ENCODE data around the gene TMEM250.

Gene TMEM250

DNA sequence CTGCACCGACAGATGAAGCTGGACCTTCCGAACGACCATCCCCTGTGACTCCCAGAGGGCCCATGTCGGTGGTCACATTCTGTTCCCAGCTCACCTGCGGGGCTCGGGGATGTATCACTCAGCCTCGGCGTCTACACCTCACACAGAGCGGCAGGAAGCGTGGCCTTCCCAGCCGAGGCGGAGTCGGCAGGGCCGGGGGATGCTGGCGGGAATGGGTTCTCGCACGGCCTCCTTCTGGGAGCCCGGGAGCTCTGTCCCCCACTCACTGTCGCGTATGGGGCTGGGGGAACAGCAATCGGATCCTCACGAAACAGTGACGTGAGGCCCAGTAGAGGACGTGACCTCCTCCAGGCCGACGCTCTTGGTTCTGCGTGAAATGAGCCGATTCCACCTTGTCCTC lies 44.0 kb downstream of the TMEM250 start:
- ChIA-PET POLR2A (ENCODE audit: low non-redundant PET) (no interaction called here), CTCF (no interaction called here)
- no peak for DNase-seq (ENCODE audit: low spot score)
- H3K27ac ChIP-seq = no peak overlapping the region
- TF ChIP-seq, protein P1, sequence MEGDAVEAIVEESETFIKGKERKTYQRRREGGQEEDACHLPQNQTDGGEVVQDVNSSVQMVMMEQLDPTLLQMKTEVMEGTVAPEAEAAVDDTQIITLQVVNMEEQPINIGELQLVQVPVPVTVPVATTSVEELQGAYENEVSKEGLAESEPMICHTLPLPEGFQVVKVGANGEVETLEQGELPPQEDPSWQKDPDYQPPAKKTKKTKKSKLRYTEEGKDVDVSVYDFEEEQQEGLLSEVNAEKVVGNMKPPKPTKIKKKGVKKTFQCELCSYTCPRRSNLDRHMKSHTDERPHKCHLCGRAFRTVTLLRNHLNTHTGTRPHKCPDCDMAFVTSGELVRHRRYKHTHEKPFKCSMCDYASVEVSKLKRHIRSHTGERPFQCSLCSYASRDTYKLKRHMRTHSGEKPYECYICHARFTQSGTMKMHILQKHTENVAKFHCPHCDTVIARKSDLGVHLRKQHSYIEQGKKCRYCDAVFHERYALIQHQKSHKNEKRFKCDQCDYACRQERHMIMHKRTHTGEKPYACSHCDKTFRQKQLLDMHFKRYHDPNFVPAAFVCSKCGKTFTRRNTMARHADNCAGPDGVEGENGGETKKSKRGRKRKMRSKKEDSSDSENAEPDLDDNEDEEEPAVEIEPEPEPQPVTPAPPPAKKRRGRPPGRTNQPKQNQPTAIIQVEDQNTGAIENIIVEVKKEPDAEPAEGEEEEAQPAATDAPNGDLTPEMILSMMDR (conservative IDR thresholded peaks at IDR 0.05; ENCODE audit: low read depth) = no peak
